Measurements from ENCODE around the gene CPSF3. TPM values are rescaled to one million over a fixed set of nuclear protein-coding genes. Genes with fewer than 3 reads are reported as not detected.
"Not testable (repeated sequence)": the region's sequence is repeated elsewhere in the genome, so short reads cannot be mapped to it uniquely, and the experiment has no call there.

CPSF3 gene
- total RNA-seq, 1 experiment from 2014 or later: 116 TPM

DNA sequence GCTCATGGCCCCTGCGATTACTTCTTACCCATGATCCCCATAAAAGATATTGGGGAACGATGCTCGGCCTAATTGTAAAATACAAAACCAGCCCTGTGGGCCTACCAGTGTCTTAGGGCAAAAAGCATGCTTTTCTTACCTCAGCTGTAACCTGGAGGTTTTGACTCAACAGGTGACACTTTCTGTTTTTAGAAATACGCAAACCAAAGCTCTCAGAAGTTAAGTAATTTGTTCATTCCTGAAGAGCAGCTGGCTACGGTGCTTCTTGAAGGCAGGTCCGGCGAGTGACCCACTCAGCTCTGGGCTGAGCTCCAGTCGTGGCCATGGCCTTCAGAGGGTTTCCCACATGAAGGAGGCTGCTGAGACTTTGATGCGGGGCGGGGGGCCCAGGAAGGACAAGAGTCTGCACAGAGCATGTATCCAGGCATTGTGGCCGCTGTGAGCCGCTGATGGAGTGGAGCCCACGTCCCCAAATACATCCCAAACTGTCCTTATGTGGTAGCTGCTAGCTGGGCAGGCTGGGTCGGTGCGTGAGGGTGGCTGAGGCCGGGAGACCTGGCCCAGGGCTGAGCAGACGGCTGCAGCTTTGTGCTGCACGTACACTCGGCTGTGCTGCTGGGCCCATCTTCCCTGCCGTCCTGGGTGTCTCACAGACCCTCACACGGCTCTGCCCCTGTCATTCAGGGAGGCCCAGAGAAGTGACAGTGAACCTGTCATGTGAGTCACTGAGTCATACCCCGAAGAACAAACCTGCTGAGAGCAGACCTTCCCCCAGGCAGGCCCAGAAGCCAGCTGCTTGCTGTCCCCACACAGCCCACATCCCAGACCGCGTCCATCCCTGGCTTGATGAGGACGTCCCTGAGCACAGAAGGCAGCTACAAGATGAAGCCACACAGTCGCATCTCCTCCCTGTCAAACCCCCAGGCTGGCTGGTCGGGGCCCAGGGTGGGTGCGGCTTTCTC, 34.2 kb upstream of the CPSF3 start:
- Histone ChIP-seq H3K9me3 (replicated peaks) (no peaks in the 10 kb centered on the region), H3K27me3 (no peaks in the 10 kb centered on the region), H3K36me3 (peaks cover 29% of the 10 kb centered on the region), H3K4me1 (no peaks in the 10 kb centered on the region), H3K4me3 (no peak overlapping the region), H3K27ac (no peak overlapping the region)
- DNase-seq: no peak

DNA sequence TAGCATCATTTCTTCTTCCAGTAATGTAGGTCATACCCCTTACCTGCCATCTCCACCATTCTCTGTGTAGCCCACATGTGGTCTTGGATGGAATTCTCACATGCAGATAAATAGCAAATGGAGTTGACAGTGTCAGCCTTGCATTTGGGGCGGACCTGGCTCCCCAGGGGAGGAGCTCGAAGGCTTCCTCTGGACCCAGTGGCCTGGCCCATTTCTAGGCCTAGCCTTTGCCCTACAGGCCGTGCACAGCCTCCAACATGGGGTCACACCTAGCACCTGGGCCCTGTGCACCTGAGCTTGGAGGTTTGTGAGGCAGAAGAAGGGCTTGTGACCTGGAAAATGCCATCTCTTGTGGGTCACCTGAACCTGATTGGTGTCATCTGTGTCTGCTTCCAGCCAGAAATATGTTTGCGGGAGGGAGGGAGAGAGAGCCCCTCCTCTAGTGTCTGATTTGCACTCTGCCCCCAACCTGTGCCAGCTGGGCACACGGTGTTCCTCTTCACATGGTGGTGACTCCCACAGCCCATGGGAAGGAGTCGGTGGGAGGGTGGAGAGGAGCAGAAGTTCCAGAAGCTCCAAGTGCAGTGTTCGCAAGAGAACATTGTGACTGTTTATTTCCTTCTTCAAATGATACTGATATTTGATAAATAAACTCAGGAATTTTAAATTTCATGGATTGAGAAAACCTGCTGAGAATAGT, 33.2 kb upstream of the CPSF3 start:
- DNase-seq: no peak
- Histone ChIP-seq H3K9me3 (replicated peaks) (no peaks in the 10 kb centered on the region), H3K36me3 (peaks cover 35% of the 10 kb centered on the region), H3K27me3 (no peaks in the 10 kb centered on the region), H3K4me3 (no peak overlapping the region), H3K27ac (no peak overlapping the region), H3K4me1 (no peaks in the 10 kb centered on the region)

DNA sequence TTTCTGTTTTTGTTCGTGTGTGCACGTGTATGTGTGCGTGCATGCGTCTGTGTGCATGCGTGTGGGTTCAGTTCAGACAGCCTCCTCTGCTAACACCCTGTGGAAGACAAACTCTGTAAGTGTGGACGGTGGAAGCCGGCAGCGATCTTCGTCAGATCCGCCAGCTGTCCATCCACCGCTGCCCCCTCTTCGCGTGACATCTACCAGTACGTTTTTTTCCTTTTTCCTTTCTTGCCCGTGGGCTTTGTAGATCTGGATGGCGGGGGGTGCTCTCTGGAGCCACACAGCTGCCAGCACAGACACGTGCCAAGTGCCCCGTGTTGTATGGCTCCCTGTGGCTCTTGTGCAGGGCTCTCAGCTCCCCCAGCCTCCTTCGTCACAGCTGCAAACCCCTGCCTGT, 32.5 kb upstream of the CPSF3 start:
- H3K9me3 ChIP-seq (replicated peaks): no peaks in the 10 kb centered on the region
- H3K27me3 ChIP-seq: no peaks in the 10 kb centered on the region
- peaks cover 36% of the 10 kb centered on the region for H3K36me3 ChIP-seq
- no peak for DNase-seq
- H3K4me1 ChIP-seq: no peaks in the 10 kb centered on the region
- H3K27ac ChIP-seq: no peak overlapping the region
- H3K4me3 ChIP-seq: no peak overlapping the region

DNA sequence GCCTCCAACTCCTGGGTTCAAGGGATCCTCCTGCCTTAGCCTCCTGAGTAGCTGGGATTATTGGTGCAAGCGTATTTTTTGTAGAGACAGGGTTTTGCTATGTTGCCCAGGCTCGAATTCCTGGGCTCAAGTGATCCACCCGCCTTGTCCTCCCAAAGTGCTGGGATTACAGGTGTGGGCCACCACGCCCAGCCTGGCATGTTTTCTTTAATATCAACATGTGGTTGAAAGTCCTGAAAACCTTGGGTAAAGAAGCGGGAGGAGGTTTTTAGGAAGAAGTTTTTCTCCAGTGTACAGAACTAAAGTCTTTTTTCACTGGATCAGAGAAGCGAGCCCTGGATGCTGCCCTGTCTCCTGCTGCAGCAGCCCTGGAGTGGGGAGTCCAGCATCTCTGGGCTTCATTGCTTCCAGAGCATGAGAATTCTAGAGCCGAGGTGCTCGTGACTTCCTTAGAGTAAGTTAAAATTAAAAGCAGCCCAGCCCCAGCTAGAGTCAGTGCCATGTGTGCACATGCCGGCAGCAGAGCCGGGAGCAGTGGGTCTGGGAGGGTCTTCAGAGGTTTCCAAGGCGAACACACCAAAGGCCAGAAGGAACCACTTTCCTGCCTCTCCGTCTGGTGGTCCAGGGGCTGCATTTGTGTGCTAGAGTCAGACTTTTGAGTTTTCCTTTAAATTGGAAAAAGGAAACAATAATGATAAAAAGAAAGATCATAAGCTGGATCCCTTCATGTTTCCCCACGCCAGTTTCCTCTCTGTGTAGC, 31.3 kb upstream of the CPSF3 start:
- Histone ChIP-seq H3K36me3 (peaks cover 37% of the 10 kb centered on the region), H3K27me3 (no peaks in the 10 kb centered on the region), H3K4me3 (no peak overlapping the region), H3K4me1 (no peaks in the 10 kb centered on the region), H3K9me3 (replicated peaks) (no peaks in the 10 kb centered on the region), H3K27ac (no peak overlapping the region)
- DNase-seq: no peak

DNA sequence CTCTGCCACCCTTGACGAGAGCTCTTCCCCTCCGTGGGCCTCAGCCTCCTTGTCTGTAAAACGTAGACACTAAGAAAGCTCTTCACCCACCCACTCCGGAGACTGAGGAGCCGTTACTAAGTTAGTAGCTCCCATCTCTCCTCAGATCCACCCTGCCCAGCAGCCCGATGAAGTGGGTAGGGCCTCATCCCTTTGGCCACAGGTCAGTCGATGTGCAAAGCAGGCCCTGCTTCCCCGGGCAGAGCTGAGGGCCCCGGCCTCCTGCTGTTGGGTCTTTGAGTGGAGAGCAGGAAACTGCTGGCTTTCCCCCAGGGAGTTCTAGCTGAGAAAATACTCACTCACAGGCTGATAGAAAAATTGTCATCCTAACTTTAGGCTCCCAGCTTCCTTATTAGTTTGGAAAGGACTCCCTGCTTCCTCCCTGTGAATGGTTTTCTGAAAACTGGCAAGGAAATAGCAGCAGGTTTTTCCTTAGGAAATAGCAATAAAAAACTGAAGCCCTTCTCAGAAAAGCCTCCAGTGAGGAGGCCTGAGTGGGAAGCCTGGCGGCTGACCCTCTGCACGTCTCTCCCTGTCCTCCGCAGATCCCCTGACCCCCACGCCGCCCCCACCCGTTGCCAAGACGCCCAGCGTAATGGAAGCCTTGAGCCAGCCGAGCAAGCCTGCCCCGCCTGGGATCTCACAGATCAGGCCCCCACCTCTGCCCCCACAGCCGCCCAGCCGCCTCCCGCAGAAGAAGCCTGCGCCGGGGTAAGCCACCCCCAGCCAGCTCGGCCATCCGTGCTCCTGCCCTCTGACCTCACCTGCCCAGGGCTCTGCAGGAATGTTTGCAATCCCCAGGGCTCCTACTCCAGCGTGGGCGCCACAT, 30.3 kb upstream of the CPSF3 start:
- H3K36me3 ChIP-seq: peaks cover 34% of the 10 kb centered on the region

DNA sequence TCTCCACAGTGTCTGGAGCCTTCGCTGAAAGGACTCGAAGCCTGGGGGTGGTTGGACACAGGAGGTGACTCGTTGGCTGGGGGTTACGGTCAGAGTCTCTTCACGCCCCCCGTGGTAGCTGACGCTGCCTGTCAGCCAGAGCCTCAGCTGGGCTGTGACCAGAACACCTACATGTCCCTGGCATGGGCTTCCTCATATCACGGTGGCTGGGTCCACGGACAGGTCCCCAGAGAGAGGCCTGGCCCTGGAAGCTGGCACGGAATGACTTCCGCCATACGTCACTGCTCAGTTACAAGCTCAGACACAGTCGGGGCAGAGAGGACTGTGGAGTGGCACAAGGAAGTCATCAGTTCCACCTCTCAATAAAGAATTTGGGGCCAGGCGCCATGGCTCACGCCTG, 28.6 kb upstream of the CPSF3 start:
- Histone ChIP-seq H3K9me3 (replicated peaks) (no peaks in the 10 kb centered on the region), H3K4me3 (no peak overlapping the region), H3K27me3 (no peaks in the 10 kb centered on the region), H3K27ac (no peak overlapping the region), H3K36me3 (peaks cover 34% of the 10 kb centered on the region), H3K4me1 (no peaks in the 10 kb centered on the region)
- no peak for DNase-seq

More for the DNA sequence above, 30.3 kb upstream of the CPSF3 start:
- no peak overlapping the region for H3K4me3 ChIP-seq
- no peak for DNase-seq
- no peaks in the 10 kb centered on the region for H3K27me3 ChIP-seq
- H3K9me3 ChIP-seq (replicated peaks): no peaks in the 10 kb centered on the region
- H3K27ac ChIP-seq: no peak overlapping the region
- H3K4me1 ChIP-seq: no peaks in the 10 kb centered on the region

DNA sequence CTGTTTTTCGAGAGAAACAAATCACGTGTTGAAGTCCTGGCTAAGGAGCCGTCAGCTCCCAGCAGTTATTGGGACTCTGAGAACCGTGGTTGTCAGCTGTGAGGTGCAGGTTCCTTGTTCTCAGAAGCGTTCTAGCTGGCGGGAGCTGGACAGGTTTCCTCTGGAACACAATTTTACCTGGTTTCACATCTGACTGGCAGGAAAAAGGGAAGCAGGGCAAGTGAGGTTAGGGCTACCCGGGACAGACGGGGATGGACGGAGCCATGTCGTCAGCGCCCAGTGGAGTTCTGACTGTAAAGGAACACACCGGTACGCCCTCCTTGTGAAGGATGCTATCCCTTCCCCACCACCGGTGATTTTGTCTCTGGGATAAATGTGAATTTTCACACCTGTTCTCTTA, 26.3 kb upstream of the CPSF3 start:
- Histone ChIP-seq H3K36me3 (peaks cover 28% of the 10 kb centered on the region), H3K9me3 (replicated peaks) (no peaks in the 10 kb centered on the region), H3K4me1 (no peaks in the 10 kb centered on the region), H3K27ac (no peak overlapping the region), H3K4me3 (no peak overlapping the region), H3K27me3 (no peaks in the 10 kb centered on the region)
- DNase-seq: no peak

DNA sequence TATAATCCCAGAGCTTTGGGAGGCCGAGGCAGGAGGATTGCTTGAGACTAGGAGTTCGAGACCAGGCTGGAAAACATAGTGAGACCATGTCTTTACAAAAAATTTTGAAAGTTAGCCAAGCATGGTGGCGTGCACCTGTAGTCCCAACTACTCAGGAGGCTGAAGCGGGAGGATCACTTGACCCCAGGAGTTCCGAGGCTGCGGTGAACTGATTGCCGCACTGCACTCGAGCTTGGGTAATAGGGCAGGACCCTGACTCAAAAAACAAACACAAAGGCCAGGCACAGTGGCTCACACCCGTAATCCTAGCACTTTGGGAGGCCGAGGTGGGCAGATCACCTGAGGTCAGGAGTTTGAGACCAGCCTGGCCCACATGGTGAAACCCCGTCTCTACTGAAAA, 25.2 kb upstream of the CPSF3 start:
- DNase-seq; H3K4me1 ChIP-seq; H3K27me3 ChIP-seq; H3K27ac ChIP-seq; H3K4me3 ChIP-seq; H3K9me3 ChIP-seq (replicated peaks): not testable (repeated sequence)
- peaks cover 35% of the 10 kb centered on the region for H3K36me3 ChIP-seq

DNA sequence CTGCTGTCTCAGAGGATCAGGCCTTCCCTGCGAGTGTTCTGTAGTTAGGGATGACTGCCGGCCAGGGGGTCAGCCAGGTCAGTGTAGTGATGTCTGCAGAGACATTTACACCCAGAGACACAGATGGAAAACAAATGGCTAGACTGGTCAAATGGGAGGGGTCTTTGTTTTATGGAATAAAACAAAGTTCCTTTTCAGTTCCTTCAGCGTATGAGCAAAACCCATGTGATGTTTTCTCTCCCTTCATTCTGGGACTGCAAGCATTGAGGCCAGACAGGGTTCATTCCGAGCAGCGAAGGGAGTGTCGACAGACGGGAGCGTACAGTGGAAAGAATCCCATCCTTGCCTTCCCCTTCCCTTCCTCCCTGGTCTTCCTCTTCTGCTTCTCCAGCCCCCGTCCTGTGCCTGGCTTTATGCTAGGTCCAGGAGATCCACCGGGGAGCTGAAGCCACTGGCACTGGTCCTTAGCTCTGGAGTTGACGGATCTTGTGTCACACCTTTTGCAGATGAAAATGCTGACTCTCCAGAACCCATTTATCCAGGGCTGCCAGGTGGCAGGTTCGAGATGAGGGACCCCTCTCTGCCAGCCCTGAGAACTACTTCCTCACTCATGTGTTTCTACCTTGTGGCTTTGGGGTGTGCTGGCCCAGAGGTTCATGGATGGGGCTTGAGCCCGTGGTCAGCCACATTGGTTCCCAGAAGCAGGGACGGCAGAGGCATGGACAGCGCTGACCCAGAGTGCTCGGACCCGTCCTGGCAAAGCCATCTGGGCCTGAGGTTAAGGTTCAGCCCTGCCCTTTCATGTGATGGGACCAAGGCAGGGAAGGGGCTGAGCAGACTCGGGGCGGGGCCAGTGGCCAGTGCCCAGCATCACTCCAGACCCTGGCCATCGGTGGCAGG, 24.3 kb upstream of the CPSF3 start:
- Histone ChIP-seq H3K27ac (no peak overlapping the region), H3K36me3 (peaks cover 36% of the 10 kb centered on the region), H3K9me3 (replicated peaks) (no peaks in the 10 kb centered on the region), H3K4me1 (no peaks in the 10 kb centered on the region), H3K27me3 (no peaks in the 10 kb centered on the region), H3K4me3 (no peak overlapping the region)
- no peak for DNase-seq

DNA sequence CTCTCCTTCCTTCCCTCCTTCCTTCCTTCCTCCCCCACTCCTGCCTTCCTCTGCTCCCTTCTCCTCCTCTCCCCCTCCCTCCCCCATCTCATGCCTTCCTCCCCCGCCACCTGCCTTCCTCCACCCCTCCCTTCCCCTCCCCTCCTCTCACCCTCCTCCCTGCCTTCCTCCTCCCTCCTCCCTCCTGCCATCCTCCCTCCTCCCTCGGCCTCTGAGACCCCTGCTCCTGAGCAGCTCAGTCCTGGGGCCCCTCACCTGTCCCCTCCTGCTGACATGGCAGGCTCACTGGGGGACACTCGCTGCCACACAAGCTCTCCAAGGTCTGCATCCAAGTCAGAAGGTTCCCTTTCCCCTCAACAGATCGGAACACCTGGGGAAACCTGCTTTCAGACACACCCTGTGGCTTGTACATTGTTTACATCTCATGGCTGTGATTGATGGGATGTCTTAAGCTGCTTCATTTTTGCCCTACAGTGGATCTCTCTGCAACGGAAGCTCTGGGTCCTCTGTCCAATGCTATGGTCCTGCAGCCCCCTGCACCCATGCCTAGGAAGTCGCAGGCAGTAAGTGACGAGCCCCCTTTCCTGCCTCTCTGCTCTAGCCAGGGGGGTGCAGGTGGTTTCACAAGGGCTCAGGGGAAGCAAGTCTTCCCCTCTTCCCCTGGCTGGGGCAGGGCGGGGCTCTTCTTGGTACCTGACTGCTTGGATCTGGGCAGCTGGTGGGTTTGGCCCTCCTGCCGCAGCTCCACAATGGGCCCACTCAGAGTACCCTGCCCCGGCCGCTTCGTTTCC, 23.0 kb upstream of the CPSF3 start:
- no peaks in the 10 kb centered on the region for H3K27me3 ChIP-seq
- H3K36me3 ChIP-seq: peaks cover 25% of the 10 kb centered on the region
- no peaks in the 10 kb centered on the region for H3K4me1 ChIP-seq
- H3K9me3 ChIP-seq (replicated peaks): no peaks in the 10 kb centered on the region
- H3K27ac ChIP-seq: no peak overlapping the region
- H3K4me3 ChIP-seq: no peak overlapping the region
- DNase-seq: no peak

DNA sequence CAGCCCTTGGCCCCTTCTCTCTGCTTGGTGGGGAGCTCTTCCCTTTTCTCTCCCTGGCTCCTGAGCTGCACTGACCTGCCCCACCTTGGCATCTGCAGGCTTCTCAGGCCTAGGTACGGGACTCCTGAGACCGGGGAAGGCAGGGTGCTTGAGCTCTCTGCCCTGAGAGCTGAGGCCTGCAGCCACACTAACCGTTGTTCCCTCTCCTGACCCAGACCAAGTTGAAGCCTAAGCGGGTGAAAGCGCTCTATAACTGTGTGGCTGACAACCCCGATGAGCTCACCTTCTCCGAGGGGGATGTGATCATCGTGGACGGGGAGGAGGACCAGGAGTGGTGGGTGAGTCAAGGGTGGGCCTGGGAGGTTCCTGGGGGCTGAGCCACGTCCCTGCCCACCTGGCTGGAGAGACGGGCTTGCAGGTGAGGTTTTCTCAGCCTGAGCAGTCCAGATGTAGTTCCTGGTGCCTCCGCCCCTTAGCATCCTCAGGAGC, 22.4 kb upstream of the CPSF3 start:
- Histone ChIP-seq H3K4me1 (no peaks in the 10 kb centered on the region), H3K27ac (no peak overlapping the region), H3K4me3 (no peak overlapping the region), H3K9me3 (replicated peaks) (no peaks in the 10 kb centered on the region), H3K27me3 (no peaks in the 10 kb centered on the region), H3K36me3 (peaks cover 19% of the 10 kb centered on the region)
- no peak for DNase-seq

DNA sequence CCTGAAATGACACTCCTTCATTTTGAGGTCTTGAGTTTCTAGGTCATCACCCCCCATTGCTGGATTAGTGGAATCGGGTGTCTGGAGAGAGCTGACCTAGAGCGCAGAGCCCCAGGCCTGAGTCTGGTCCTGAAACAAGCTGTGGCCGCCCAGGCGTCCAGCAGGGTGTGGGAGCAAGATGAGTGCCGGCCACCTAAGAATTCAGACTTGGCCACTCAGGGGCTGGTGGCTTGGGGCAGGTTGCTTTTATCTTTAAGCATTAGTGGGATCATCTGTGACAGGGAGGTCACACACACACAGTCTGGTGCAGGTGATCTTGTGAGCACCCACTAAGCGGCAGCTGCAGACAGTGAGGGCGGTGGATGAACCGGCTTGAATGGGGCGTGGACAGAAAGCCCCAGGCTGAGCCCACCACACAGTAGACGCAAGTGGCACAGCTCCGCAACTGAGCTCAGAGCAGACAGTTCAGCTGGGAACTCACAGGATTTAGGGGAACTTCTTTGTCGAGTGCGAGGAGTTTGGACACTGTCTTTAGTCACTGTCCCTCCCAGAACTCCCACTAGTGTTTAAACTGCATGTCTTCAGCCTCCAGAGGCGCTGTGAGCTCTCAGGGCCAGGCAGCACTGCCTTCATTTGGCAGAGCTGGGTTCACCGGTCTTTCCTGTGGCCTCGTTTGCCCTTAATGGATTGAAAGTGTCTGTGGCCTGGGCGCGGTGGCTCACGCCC, 21.6 kb upstream of the CPSF3 start:
- Histone ChIP-seq H3K27me3 (no peaks in the 10 kb centered on the region), H3K4me3 (no peak overlapping the region)
- DNase-seq: no peak

More for the DNA sequence above, 21.6 kb upstream of the CPSF3 start:
- no peak overlapping the region for H3K27ac ChIP-seq
- peaks cover 18% of the 10 kb centered on the region for H3K36me3 ChIP-seq
- H3K4me1 ChIP-seq: no peaks in the 10 kb centered on the region
- no peaks in the 10 kb centered on the region for H3K9me3 ChIP-seq (replicated peaks)

Data from SJCRH30 (cell line).